Spinal cord (tissue), 10 donors: ENCODE data around the gene TBC1D12. TPM values are rescaled to one million over a fixed set of nuclear protein-coding genes. Genes with fewer than 3 reads are reported as not detected.
A peak's percentile ranks its signal among the peaks of the same experiment; 100 is the strongest.
"Not testable (repeated sequence)": the region's sequence is repeated elsewhere in the genome, so short reads cannot be mapped to it uniquely, and the experiment has no call there.

ENCODE experiments used
- DNase-seq, 6 donors: peaks; one replicate each; pipeline versions ENCODE4 v3.0.0 to v3.0.0-alpha.2; 2013 to 2015; ENCODE audit warnings: low spot score in 6 of 6, low read depth in 4 of 6
- H3K27ac ChIP-seq: one replicate; pipeline ENCODE4 v1.5.1; 2013; ENCODE audit warnings: low read depth, low read length, control low read depth
- H3K27me3 ChIP-seq: one replicate; pipeline ENCODE4 v1.6.1; 2013; ENCODE audit warnings: low read length; ENCODE audit not compliant: control insufficient read depth, insufficient read depth
- H3K36me3 ChIP-seq: one replicate; pipeline ENCODE4 v1.6.1; 2013; ENCODE audit warnings: low read length; ENCODE audit not compliant: control insufficient read depth, insufficient read depth
- H3K4me1 ChIP-seq: one replicate; pipeline ENCODE4 v1.6.1; 2013; ENCODE audit warnings: low read length; ENCODE audit not compliant: control insufficient read depth, insufficient read depth
- H3K4me3 ChIP-seq: one replicate; pipeline ENCODE4 v1.5.1; 2013; ENCODE audit warnings: low read depth, low read length, control low read depth
- H3K9me3 ChIP-seq: one replicate; pipeline ENCODE4 v1.6.1; 2013; ENCODE audit warnings: low read length; ENCODE audit not compliant: control insufficient read depth, insufficient read depth
- WGBS: methylation state at CpG from one replicate; pipeline ENCODE4 v1.1.5; 2013; ENCODE audit warnings: missing lambda C conversion rate; ENCODE audit not compliant: insufficient coverage; 5-methylcytosine and 5-hydroxymethylcytosine counted together
- polyA plus RNA-seq, 2 donors: library from polyadenylated mRNA; unstranded; fragments of 120-200 nt; gene quantifications; one replicate each; pipeline ENCODE4 v1.2.1, GENCODE V29; 2013; ENCODE audit not compliant: insufficient read length in 2 of 2
- total RNA-seq, 2 donors: library from RNA; depleted of rRNA in 1 of 2; stranded (reverse); fragments of 120-200 nt in 1 of 2; fragments of >200 nt in 1 of 2; gene quantifications; one replicate each; pipeline versions ENCODE4 v1.2.3 to v1.2.4, GENCODE V29; 2013 to 2014
- donor health status: healthy.

Gene TBC1D12
- total and polyA plus RNA-seq, 4 donors, result 22.5 to 65.6 (median 37.7) TPM

- Histone ChIP-seq H3K27ac (no peak overlapping the region), H3K4me3 (peak overlapping the region; percentile 93), H3K9me3 (no peaks in the 10 kb centered on the region), H3K27me3 (no peaks in the 10 kb centered on the region), H3K4me1 (peaks cover 4% of the 10 kb centered on the region), H3K36me3 (peaks cover 2% of the 10 kb centered on the region)
- DNase-seq, result peak in 2 of 6 donors; percentile 10 to 47
- no CpG with 5 or more reads among the region's 1 CpG for WGBS
These were observed 144.5 kb downstream of the TBC1D12 start for GRCh38 chr10:94546901-94547185.

- H3K4me3 ChIP-seq, result no peak overlapping the region
- H3K9me3 ChIP-seq, result no peaks in the 10 kb centered on the region
- H3K36me3 ChIP-seq, result peaks cover 2% of the 10 kb centered on the region
- no peak overlapping the region for H3K27ac ChIP-seq
- no peaks in the 10 kb centered on the region for H3K27me3 ChIP-seq
- peaks cover 4% of the 10 kb centered on the region for H3K4me1 ChIP-seq
- no peak for DNase-seq
These were observed 146.9 kb downstream of the TBC1D12 start for GRCh38 chr10:94549221-94549620.

GRCh38 chr10:94567714-94568307 lies 165.5 kb downstream of the TBC1D12 start:
- not testable (repeated sequence) for H3K4me1 ChIP-seq, H3K4me3 ChIP-seq, DNase-seq, H3K27me3 ChIP-seq, H3K27ac ChIP-seq, H3K9me3 ChIP-seq
- peaks cover 19% of the 10 kb centered on the region for H3K36me3 ChIP-seq
- WGBS, result 100% methylated on average over 2 of the region's 13 CpGs

GRCh38 chr10:94571081-94571480 lies 168.7 kb downstream of the TBC1D12 start:
- DNase-seq, result no peak
- no peaks in the 10 kb centered on the region for H3K27me3 ChIP-seq
- no peak overlapping the region for H3K4me3 ChIP-seq
- H3K36me3 ChIP-seq, result peaks cover 9% of the 10 kb centered on the region
- no peaks in the 10 kb centered on the region for H3K9me3 ChIP-seq
- H3K4me1 ChIP-seq, result no peaks in the 10 kb centered on the region
- no peak overlapping the region for H3K27ac ChIP-seq

GRCh38 chr10:94571528-94571927 lies 169.2 kb downstream of the TBC1D12 start:
- no peaks in the 10 kb centered on the region for H3K4me1 ChIP-seq
- no peaks in the 10 kb centered on the region for H3K9me3 ChIP-seq
- H3K27ac ChIP-seq, result no peak overlapping the region
- DNase-seq, result peak in 1 of 6 donors; percentile 7
- H3K27me3 ChIP-seq, result no peaks in the 10 kb centered on the region
- WGBS, result 100% methylated on average over 1 of the region's 3 CpGs
- H3K36me3 ChIP-seq, result peaks cover 10% of the 10 kb centered on the region
- H3K4me3 ChIP-seq, result no peak overlapping the region

GRCh38 chr10:94578790-94579189 lies 176.4 kb downstream of the TBC1D12 start:
- WGBS, result no CpG with 5 or more reads among the region's 4 CpGs
- H3K4me1 ChIP-seq, result no peaks in the 10 kb centered on the region

GRCh38 chr10:94583124-94583523 lies 180.8 kb downstream of the TBC1D12 start:
- Histone ChIP-seq H3K9me3 (no peaks in the 10 kb centered on the region), H3K4me1 (no peaks in the 10 kb centered on the region), H3K27me3 (no peaks in the 10 kb centered on the region), H3K4me3 (no peak overlapping the region), H3K27ac (no peak overlapping the region), H3K36me3 (peaks cover 2% of the 10 kb centered on the region)
- no peak for DNase-seq

More at GRCh38 chr10:94578790-94579189, 176.4 kb downstream of the TBC1D12 start:
- Histone ChIP-seq H3K9me3 (no peaks in the 10 kb centered on the region), H3K27me3 (no peaks in the 10 kb centered on the region), H3K4me3 (no peak overlapping the region), H3K36me3 (peaks cover 6% of the 10 kb centered on the region), H3K27ac (no peak overlapping the region)
- DNase-seq, result no peak

Other genes starting within 250 kb of the TBC1D12 start
- gene NOC3L, start 39.6 kb upstream of the TBC1D12 start, total RNA-seq, result 10 to 100 TPM; 22.9 to 29.4 TPM
- gene NOC3L, start 39.6 kb upstream of the TBC1D12 start, polyA plus RNA-seq, result 10 to 100 TPM; 11.9 to 12.2 TPM
- gene HELLS, start 143.2 kb downstream of the TBC1D12 start, total RNA-seq, result 10 to 100 TPM; 27.3 to 34.7 TPM
- 10 to 100 TPM; 13.1 to 17.5 TPM for gene HELLS, start 143.2 kb downstream of the TBC1D12 start, polyA plus RNA-seq